GM19025 (cell line): ENCODE results near the gene CMIP.

Source experiments
- ATAC-seq: cut with Tn5 transposase; IDR thresholded peaks from one replicate; pipeline ENCODE4 v1.9.1; 2021; ENCODE audit warnings: mild to moderate bottlenecking, low read depth, moderate library complexity; ENCODE audit not compliant: unreplicated experiment

CMIP gene

DNA sequence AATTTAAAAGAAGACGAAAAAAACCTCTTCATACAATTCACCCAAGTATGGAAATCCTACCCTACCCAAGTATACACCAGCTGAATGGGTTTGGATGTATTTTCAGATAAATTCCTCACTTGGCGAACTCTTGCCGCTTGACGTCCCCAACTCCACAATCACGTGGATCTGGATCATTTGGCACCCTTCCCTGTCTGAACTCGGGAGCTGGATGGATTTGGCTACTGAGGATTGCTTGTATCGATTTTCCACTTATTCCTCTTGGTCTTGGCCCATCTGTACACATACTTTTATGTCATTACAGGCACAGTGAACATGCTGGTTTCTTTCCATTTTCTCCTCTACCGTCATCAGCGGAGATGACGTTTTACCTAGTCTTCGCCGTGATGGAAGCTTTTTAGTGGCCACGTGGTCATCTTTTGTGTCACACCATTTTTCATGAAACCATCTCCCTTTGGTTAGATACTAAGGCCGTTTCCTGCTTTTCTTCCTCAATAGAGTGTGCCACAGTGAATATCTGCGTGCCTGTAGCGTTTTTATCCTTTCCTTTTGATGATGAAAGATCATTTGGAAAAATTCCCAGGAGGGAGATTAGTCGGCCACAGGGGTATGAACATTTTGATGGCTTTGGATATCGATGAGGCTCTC, 47.1 kb downstream of the CMIP start:
- no peak for ATAC-seq

DNA sequence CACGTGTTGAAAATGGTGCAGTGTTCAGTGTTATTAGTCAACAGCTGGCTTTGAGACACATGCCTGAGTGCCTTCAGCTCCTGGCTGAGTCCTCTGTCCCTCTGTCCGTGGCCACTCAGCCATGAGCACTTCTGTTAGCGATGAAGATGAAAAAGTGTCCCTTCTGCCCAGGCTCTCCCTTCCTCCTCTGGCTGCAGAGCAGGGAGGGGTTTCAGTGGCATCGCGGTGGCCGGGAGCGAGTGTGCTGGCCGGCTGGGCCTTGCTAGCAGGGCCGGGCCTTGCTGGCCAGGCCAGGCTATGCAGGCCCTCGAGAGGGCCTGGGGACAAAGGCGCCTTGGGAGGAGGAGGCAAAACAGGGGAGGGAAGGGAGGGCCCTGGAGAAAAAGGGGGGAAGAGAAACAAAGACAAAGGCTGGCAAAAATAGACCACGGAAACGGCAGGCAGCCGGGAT, 47.7 kb downstream of the CMIP start:
- ATAC-seq: no peak

DNA sequence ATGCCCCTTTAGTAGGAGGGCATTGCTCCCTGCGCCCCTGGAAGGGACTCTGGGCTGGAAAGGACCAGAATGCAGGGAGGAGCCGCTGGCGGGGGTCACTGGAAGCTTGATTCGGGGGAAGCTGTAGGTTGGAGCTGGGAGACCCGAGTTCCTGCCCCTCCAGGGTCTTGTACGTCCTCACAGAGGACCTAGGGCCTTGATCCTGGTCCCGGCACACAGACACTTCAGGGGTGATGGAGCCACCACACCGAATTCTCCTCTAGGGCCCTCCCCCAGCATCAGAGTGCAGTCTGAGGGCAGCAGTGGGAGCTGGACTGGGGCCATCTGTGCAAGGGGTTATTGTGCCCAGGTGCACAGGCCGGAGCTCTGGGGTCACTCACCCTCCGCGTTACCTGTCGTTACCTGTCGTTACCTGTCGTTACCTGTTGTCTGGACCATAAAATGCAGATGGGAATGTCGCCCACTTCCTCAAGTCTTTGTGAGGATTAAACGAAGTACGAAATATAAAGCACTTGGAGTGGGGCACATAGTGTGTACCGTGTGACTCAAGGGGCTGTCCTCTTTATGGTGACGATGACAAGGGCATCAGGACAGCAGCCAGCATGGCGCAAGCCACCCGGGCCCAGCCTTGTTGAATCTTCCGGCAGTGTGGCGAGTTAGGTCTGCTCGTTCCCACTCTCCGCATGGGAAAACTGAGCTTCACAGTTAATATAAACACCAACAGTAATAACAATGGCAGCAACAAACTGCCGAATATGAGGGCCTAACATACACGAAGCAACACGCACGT, 48.6 kb downstream of the CMIP start:
- no peak for ATAC-seq

DNA sequence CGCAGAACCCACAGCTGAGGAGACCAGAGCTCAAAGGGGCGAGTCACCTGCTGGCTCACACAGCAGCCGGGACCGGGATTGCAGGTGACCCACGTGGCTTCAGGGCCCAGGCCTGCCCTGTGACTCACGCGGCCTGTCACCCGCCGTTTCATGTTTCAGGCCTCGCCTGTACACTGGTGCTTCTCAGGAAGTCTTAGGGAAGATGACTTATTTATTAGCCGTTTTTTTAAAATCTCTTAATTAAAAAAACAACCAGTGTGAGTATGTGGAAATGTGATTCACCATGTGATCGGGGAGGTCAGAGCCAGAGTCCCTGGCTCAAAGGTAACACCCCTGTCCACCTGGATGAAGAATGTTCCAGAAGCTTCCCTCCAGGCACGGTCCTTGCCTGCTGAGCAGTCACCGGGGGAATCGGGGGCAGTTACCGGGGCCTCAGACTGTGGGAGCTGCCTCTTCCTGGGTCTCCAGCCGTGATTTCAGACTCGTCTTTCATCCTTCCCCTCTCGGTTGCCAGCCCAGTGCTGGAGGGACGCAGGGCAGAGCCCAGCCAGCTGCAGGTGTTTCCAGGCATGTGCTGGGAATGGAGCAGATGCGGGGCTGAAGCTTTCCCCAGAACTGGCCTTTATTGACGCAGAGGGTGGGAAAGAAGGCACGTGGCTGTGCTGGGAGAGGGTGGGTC, 49.3 kb downstream of the CMIP start:
- ATAC-seq: no peak

GRCh38 chr16:81494434-81494806, 49.8 kb downstream of the CMIP start:
- no peak for ATAC-seq

DNA sequence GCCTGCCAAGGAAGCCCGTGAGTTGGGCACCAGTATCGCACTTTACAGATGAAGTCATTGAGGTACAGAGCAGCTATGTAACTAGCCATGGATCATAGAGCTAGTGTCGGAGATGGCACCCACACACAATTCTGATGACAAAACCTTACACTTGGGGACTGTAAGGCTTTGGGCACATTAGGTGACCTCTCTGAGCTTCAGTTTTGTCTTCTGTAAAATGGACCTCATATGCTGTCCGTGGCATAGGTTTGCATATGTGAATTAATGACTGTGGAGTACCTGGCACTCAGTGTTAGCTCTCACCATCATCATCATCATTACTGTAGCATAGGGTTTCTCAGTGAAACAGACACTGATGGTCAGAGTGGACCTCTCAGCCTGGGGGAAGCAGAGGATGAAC, 50.3 kb downstream of the CMIP start:
- ATAC-seq: no peak

DNA sequence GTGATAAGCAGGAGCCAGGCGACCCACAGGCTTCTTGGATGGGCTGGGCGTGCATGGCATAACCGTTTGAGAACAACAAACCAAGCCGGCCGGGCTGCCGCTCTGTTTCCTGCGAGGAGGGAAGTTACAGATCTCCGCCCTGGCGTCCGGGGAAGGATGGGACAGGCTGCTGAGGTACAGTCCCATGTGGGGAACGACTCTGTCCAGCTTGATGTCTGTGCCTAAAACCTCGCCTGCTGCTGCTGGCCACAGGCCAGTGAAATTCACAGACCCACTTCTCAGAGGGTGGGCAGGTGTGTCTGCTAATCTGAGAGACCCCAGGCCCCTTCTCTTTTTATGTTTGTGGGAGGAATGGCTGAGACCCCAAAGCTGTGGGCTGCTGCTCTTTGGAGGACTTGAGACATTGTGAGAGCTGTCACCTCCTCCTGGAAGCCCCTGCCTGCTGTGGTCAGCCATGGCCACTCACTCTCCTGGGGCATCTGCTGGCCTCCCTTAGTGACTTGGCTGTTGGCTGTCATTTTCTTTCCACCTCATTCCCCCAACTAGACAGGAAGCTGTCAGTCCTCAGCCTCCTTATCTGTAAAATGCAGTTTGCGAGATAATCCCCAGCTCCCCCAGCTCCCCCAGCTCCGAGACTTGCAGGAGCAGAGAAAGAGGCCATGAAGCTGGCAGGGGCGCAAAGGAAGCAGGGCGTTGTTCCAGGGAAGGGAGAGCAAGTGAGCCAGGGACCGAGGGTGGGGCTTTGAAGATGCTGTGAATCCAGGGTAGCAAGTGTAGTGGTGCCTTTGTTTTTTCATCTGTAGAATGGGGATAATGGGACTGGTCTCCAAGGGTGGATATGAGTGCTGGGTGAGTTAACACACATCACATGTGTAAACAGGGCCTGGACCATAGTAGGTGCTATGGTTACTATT, 51.0 kb downstream of the CMIP start:
- no peak for ATAC-seq

- no peak for ATAC-seq
These were observed 51.7 kb downstream of the CMIP start for GRCh38 chr16:81496321-81496720.

- ATAC-seq: no peak
These were observed 52.1 kb downstream of the CMIP start for GRCh38 chr16:81496742-81497141.

DNA sequence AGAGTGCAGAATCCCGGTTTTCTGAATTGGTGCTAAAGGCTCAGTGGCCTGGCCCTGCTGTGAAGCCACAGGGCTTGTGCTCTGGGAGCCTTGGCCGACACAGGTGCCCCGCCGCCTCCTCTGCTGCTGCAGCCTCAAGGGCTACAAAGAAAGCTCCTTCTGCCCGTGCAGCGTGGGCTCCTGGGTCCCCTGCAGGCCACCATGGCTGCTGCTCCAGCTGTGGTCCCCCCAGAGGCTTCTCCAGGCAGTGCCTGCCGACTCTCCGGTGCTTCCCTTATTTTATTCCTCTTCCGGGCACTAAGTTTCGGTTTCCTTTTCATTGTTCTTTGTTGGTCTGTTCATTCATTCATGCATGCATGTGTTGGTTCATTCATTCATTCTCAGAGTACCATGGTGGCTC, 53.1 kb downstream of the CMIP start:
- ATAC-seq: no peak

- ATAC-seq: no peak
These were observed 53.7 kb downstream of the CMIP start for GRCh38 chr16:81498351-81498750.

- ATAC-seq: no peak
These were observed 55.2 kb downstream of the CMIP start for GRCh38 chr16:81499576-81500380.

GRCh38 chr16:81500833-81501521, 56.4 kb downstream of the CMIP start:
- no peak for ATAC-seq

- no peak for ATAC-seq
These were observed 57.9 kb downstream of the CMIP start for GRCh38 chr16:81502396-81503070.

DNA sequence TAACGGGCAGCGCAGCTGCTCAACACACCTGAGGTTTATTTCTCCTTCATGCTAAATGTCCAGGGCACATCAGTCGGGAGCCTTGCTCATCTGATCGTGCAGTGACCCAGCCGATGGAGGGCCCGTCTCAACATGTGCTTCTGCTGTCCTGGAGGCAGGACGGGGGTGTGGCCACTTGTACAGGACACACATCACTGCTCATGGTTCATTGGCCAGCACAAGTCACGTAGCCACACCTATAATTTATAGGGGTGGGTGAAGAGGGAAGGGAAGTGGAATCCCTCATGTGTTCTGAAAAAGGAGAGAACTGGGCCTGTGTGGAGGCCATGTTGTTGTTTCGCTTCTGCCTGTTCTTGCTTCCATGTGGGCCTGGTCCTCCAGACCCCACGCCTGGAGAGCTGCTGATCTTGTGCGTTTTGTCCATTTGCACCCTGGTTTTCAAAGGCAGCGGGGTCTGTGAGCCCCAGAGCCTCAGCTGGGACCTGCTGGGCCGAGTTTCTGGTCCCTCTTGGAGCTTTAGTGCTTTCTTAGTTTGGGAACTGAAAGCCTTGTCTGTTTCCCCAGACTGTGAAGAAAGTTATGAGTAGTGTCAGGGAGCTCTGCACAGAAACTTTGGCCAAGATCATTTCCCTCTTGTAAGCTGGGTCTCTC, 60.5 kb downstream of the CMIP start:
- ATAC-seq: peak; percentile 75

GRCh38 chr16:81509404-81509803, 64.8 kb downstream of the CMIP start:
- no peak for ATAC-seq

DNA sequence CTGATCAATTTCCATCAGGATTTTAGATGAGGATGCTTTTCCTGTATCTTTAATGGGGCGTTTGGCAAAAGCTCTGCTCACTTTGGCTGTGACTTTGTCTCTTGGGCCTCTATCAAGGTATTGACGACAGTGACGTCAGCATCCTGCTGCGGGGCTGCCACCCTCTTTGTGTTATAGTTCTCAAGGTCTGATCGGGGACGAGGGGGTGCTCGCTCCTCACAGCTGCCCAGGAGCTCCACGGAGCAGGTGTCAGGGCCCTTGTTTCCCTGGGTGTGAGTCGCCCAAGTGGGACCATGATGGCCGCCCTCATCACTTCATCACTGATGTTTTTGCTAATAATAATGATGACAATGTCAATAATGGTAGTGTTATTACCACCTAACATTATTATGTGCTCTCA, 65.4 kb downstream of the CMIP start:
- ATAC-seq: no peak

GRCh38 chr16:81511371-81511770, 66.8 kb downstream of the CMIP start:
- no peak for ATAC-seq
